Measurements from ENCODE around the gene STPG1.

STPG1 gene

DNA sequence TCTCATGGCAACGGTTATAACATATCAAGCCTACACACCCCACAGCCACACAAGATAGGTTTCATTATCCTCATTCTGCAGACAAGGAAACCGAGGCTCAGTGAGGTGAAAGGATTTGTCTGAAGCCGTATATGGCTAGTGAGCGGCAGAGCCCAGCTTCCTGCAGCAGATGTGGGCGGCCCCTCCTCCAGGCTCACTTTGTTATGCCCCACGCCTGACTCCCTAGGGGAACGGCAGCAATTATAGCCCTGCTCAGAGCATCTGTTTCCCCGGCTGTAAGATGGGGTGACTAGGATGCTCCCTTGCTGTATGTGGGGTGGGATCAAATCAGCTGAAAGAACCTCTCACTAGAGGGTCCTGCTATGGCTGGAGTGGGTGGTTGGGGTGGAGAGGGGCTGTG lies 72.3 kb downstream of the STPG1 start:
- no peak for DNase-seq (ENCODE audit: low read depth)

- DNase-seq (ENCODE audit: low read depth): no peak
These were observed 72.8 kb downstream of the STPG1 start for GRCh38 chr1:24340770-24341169.

- DNase-seq (ENCODE audit: low read depth): no peak
These were observed 73.6 kb downstream of the STPG1 start for GRCh38 chr1:24339996-24340395.

DNA sequence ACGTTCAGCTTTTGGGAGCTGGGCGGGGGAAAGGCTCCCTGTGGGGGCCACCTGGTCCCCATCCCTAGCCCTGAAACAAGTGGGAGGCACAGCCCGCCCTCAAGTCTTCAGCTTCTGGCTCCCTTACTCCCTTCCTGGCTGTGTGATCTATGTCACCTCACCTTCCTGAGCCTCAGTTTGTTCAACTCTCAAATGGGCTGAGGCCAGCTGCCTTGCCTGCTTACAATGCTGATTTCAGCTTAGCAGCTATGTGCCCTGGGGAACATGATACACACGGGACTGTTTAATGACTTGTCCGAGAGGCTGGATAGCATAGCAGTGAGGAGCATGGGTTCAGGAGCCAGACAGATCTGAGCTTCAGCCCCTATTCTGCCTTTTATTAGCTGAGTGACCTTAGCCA lies 75.1 kb downstream of the STPG1 start:
- DNase-seq (ENCODE audit: low read depth): no peak

DNA sequence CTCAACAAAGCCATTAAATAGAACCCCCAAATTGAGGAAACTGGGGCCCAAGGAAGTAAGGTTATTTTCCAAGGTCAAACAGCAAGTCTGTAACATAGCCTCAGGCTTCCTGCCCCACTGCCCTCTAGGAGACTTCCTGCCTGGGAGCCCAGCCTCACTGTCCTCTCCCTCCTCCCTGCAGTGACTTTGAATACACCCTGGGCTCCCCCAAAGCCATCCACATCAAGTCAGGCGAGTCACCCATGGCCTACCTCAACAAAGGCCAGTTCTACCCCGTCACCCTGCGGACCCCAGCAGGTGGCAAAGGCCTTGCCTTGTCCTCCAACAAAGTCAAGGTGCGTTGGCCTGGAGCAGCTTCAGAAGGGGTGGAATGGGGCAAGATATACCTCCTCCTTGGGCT lies 76.1 kb downstream of the STPG1 start:
- no peak for DNase-seq (ENCODE audit: low read depth)

DNA sequence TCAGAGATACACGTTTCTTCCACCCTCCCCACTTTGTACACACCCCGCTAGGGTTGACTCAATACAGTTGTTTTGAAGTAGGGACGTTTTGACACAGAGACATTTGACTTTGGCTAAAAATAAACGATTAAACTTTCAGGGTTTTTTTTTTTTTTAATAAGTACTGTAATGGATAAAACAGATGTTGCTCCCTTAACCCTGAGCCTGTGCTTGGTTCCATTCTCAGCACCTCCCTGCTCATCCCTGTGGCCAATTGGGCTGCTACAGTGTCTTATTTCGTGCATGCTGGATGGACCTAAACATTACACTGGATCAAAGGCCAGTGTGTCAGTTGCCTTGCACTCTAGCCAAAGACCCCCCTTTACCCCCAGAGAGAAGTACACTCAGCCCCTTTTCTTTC lies 77.5 kb downstream of the STPG1 start:
- DNase-seq (ENCODE audit: low read depth): no peak

DNA sequence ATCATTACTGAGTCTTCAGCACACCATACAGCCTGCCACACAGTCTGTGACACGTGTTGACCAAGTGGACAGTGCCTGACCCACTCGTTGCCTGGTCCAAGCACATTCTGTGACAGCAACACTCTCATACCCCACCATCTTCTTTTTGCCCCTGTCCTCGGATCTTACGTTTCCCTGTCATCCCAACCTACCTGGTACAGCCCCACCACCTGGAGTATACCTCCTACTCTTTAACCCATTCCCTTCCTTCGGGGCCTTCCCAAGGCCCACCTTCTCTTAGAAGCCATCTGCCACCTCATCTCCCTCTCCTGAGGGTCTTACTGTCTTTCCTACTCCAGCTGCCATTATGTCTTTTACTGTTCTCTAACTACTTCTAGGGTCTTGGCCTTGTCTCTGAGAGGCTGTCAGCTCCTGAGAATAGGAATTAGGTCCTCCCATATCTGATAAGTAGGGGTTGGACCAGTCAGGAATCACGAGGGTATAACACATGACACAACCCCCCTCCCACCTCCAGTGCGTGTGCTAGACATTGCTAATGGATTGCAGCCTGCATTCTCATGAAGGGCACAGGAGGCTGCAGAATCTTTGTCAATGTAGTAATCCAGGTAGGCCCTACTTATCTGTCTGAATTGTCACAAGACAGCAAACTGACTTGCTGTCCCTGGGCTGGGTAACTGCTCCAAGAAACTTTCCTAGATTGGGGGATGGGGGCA lies 81.5 kb downstream of the STPG1 start:
- DNase-seq (ENCODE audit: low read depth): no peak

- DNase-seq (ENCODE audit: low read depth): peak; percentile 49
These were observed 83.6 kb downstream of the STPG1 start for GRCh38 chr1:24329797-24330543.

DNA sequence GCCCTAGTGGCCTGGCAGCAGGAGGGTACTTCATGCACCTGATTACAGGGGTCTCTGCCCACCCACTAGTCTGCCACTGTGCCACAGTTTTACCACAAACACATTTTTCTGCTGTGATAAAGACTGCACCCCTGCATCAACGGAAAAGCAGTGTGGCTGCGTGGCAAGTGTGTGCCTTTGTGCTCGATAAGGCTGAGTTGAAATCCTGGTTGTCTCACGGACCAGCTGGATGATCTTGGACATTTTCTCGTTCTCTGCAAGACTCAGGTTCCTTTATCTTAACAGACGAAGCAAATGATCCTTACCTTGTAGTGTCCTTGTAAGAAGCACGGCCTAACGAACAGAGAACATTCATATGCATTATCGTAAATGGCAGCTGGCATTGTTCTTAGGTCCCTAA lies 84.3 kb downstream of the STPG1 start:
- no peak for DNase-seq (ENCODE audit: low read depth)

GRCh38 chr1:24327891-24328290 lies 85.7 kb downstream of the STPG1 start:
- no peak for DNase-seq (ENCODE audit: low read depth)

- DNase-seq (ENCODE audit: low read depth): no peak
These were observed 86.1 kb downstream of the STPG1 start for GRCh38 chr1:24327486-24327885.

DNA sequence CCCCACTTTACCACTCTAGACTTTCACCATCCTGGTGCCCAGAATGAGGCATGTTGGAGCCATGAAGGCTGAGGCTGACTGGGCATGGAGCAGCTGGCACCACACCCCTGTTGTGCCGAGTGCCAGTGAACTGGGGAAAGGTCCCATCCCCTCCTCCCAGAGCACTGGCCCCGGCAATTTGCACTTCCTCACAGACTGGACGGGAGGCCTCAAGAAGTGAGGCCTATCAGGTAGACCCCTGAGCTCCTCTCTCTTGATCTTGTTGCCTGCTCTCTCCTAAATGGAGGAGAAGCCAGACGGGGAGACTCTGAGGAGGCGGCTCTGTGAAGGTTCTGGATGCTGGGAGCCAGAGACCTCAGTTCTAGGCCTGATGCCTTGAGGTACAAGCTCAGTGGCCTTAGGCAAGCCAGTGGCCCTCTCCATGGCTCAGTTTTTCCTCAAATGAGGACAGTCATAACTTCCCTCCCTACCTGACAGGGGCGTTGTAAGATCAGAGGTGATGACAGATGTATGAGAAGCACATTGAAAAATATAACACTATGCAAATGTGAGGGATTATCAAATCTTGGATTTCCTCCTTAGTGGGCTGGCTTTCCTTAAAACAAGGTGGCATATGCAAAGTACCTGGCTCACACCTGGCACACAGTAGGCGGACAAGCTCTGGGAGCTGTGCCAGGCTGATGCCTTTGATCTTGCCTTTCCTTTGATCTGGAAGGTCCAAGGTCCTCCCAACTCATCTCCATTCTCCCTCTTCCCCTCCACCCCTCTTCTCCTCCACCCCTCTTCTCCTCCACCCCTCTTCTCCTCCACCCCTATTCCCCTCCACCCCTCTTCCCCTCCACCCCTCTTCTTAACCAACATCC lies 87.8 kb downstream of the STPG1 start:
- no peak for DNase-seq (ENCODE audit: low read depth)

GRCh38 chr1:24324903-24325302 lies 88.7 kb downstream of the STPG1 start:
- DNase-seq (ENCODE audit: low read depth): no peak

GRCh38 chr1:24323281-24323680 lies 90.3 kb downstream of the STPG1 start:
- DNase-seq (ENCODE audit: low read depth): no peak

GRCh38 chr1:24322470-24323177 lies 91.0 kb downstream of the STPG1 start:
- DNase-seq (ENCODE audit: low read depth): no peak

GRCh38 chr1:24321697-24322469 lies 91.7 kb downstream of the STPG1 start:
- peak; percentile 54 for DNase-seq (ENCODE audit: low read depth)

GRCh38 chr1:24321126-24321525 lies 92.5 kb downstream of the STPG1 start:
- DNase-seq (ENCODE audit: low read depth): no peak

- no peak for DNase-seq (ENCODE audit: low read depth)
These were observed 93.6 kb downstream of the STPG1 start for GRCh38 chr1:24319962-24320361.

DNA sequence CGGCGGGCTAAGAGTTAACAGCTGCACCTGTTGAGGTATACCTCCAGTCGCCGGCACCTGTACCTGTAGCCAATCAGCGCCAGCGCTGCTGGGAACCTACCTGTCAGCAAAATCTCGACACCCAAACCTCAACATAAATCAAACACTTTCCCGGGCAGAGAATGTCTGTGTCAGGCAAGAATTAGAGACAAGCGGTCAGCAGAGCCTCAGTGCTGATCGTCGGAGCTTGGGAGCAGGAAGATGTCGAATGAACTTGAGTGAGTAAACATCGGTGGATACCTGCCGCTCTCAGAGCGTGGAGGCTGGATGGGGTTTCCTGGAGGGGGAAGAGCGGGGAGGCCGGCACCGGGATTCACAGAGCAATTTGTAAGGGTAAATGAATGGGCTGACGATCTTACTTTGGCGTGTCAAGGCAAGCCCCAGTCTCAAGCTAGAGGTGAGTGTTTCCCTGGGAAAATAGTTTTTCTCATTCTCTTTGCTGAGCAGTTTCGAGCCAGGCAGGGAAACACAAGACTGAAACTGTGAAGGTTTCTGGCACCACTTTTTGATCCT lies 94.2 kb downstream of the STPG1 start, which contains the start of gene GRHL3:
Gene GRHL3, plus strand, starts transcription at position 46 of the 552 bp plus-strand sequence. Its CDS starts 195 bp downstream, at position 241.
- DNase-seq (ENCODE audit: low read depth): no peak

DNA sequence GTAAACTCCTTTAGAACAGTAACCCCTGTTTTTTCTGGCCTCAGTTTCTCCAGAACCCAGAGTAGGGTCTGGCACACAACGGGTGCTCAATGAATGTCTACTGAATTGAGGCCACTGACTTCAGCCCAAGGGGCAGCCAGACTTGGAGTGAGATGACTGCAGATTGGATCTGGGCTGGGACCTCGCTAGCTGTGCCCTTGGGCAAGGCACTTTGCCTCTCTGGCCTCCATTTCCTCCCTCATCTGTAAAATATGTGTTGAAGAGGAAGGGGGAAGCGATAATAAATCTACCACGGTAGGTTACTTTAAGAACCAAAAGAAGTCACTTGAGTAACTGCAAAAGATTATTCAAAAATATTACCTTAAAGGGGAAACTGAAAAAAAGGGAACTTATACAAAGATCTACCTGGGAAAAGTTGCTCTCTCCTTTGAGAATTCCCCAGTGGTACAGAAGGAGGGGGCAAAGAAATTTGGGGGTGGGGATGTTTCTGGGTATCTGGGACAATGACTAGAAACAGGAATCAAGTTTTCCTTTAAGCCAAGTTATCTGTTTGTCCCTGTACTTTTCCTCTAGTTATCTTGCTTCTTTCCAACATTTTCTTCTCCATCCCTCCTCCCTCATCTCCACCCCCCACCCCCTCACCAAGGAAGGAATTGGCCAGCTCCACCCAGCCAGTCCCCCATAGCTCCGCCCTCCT lies 94.8 kb downstream of the STPG1 start:
- DNase-seq (ENCODE audit: low read depth): no peak
